Gastrocnemius medialis (tissue), 4 donors: Measurements from ENCODE around the gene DEFB126.
"Not testable (repeated sequence)": the region's sequence is repeated elsewhere in the genome, so short reads cannot be mapped to it uniquely, and the experiment has no call there.

Experiments used
- CTCF ChIP-seq, 5 experiments: fragments of 450-650 bp in 3 of 5; fragments of 200-600 bp in 2 of 5; sonication (generic) in 2 of 5; IDR thresholded peaks in 4 of 5; conservative IDR thresholded peaks in 1 of 5; 1 replicate in 4 of 5; 2 replicates in 1 of 5; pipeline ENCODE4 v1.5.1; 2016 to 2019; ENCODE audit warnings: antibody characterized with exemption in 5 of 5, mild to moderate bottlenecking in 3 of 5, moderate library complexity in 3 of 5
- POLR2A ChIP-seq, 2 donors: fragments of 450-650 bp; IDR thresholded peaks; one replicate each; pipeline ENCODE4 v1.6.1; 2017; ENCODE audit warnings: antibody characterized with exemption in 2 of 2, mild to moderate bottlenecking in 2 of 2, moderate library complexity in 2 of 2

GRCh38 chr20:129786-130323 is 12.5 kb upstream of the DEFB126 start:
- TF ChIP-seq POLR2A (IDR thresholded peaks at IDR 0.05); CTCF (IDR thresholded peaks at IDR 0.05 in 4 of 5, conservative IDR thresholded peaks at IDR 0.05 in 1 of 5): not testable (repeated sequence)
